ENCODE measurements around the gene PROS1. TPM values are rescaled to one million over a fixed set of nuclear protein-coding genes. Genes with fewer than 3 reads are reported as not detected.
"Not testable (repeated sequence)": the region's sequence is repeated elsewhere in the genome, so short reads cannot be mapped to it uniquely, and the experiment has no call there.

Gene PROS1
- polyA plus RNA-seq, 1 donor (not counting 4 experiments of a cell fraction or from before 2014, with no cell fraction given) = 3.8 TPM

GRCh38 chr3:93904568-93904967 lies 69.1 kb downstream of the PROS1 start:
- no peak overlapping the region for H3K4me3 ChIP-seq (ENCODE audit: control insufficient read depth in 2 of 3, extremely low read depth in 1 of 3, insufficient read depth in 2 of 3, low read depth in 1 of 3, low read length in 3 of 3)
- H3K27me3 ChIP-seq (ENCODE audit: control insufficient read depth, extremely low read depth, insufficient read depth, low read length) = no peaks in the 10 kb centered on the region
- H3K4me2 ChIP-seq (ENCODE audit: control insufficient read depth, extremely low read depth, insufficient read depth, low read depth, low read length) = peak overlapping the region; percentile 20
- FAIRE-seq (peak; percentile 57), DNase-seq (ENCODE audit: low read depth, low spot score) (no peak)
- H3K27ac ChIP-seq (ENCODE audit: control insufficient read depth, insufficient read depth, low read length) = peak overlapping the region; percentile 66
- H3K79me2 ChIP-seq (ENCODE audit: control insufficient read depth, insufficient read depth, low read length) = no peaks in the 10 kb centered on the region
- no peaks in the 10 kb centered on the region for H3K9me1 ChIP-seq (ENCODE audit: control insufficient read depth, extremely low read depth, insufficient read depth, low read length)
- H3K36me3 ChIP-seq (ENCODE audit: control insufficient read depth in 2 of 2, extremely low read depth in 1 of 2, insufficient read depth in 2 of 2, low read length in 2 of 2) = no peaks in the 10 kb centered on the region
- dilution Hi-C loops (cut with MboI; ENCODE audit: extremely low pct_ligation_motif_present, low sequenced_read_pairs) = no loop called here
- no peak overlapping the region for H3K9ac ChIP-seq (ENCODE audit: control insufficient read depth, extremely low read depth, insufficient read depth, low read length)
- H3K4me1 ChIP-seq (ENCODE audit: control insufficient read depth, extremely low read depth, insufficient read depth, low read length) = no peaks in the 10 kb centered on the region
- peak overlapping the region; percentile 69 for H2AFZ ChIP-seq (ENCODE audit: control insufficient read depth, low read length)
- no peaks in the 10 kb centered on the region for H4K20me1 ChIP-seq (ENCODE audit: control insufficient read depth, extremely low read depth, insufficient read depth, low read length)
- TF ChIP-seq CTCF (optimal IDR thresholded peaks at IDR 0.05 in 1 of 3, IDR thresholded peaks at IDR 0.05 in 1 of 3, conservative IDR thresholded peaks at IDR 0.05 in 1 of 3; ENCODE audit: extremely low read depth in 1 of 3, insufficient read depth in 2 of 3, low read length in 3 of 3) (no peak), EZH2 (IDR thresholded peaks at IDR 0.05; ENCODE audit: low read length) (no peak)
- peaks cover 7% of the 10 kb centered on the region for H3K9me3 ChIP-seq (ENCODE audit: control insufficient read depth, low read depth, low read length)

- Histone ChIP-seq H3K4me3 (ENCODE audit: control insufficient read depth in 2 of 3, extremely low read depth in 1 of 3, insufficient read depth in 2 of 3, low read depth in 1 of 3, low read length in 3 of 3) (peak overlapping the region in 1 of 3 experiments; percentile 29), H3K4me2 (ENCODE audit: control insufficient read depth, extremely low read depth, insufficient read depth, low read depth, low read length) (peak overlapping the region; percentile 54), H2AFZ (ENCODE audit: control insufficient read depth, low read length) (peak overlapping the region; percentile 73), H3K27ac (ENCODE audit: control insufficient read depth, insufficient read depth, low read length) (peak overlapping the region; percentile 54)
- H3K79me2 ChIP-seq (ENCODE audit: control insufficient read depth, insufficient read depth, low read length); H4K20me1 ChIP-seq (ENCODE audit: control insufficient read depth, extremely low read depth, insufficient read depth, low read length); H3K9ac ChIP-seq (ENCODE audit: control insufficient read depth, extremely low read depth, insufficient read depth, low read length); H3K9me1 ChIP-seq (ENCODE audit: control insufficient read depth, extremely low read depth, insufficient read depth, low read length); dilution Hi-C loops (cut with MboI; ENCODE audit: extremely low pct_ligation_motif_present, low sequenced_read_pairs); H3K36me3 ChIP-seq (ENCODE audit: control insufficient read depth in 2 of 2, extremely low read depth in 1 of 2, insufficient read depth in 2 of 2, low read length in 2 of 2); H3K9me3 ChIP-seq (ENCODE audit: control insufficient read depth, low read depth, low read length); H3K4me1 ChIP-seq (ENCODE audit: control insufficient read depth, extremely low read depth, insufficient read depth, low read length); H3K27me3 ChIP-seq (ENCODE audit: control insufficient read depth, extremely low read depth, insufficient read depth, low read length): not testable (repeated sequence)
- DNase-seq (ENCODE audit: low read depth, low spot score) = peak; percentile 46
- FAIRE-seq = peak; percentile 94
These were observed 95.3 kb downstream of the PROS1 start for GRCh38 chr3:93878250-93879017.

GRCh38 chr3:93877427-93877826 lies 96.3 kb downstream of the PROS1 start:
- H3K4me2 ChIP-seq (ENCODE audit: control insufficient read depth, extremely low read depth, insufficient read depth, low read depth, low read length) = peak overlapping the region; percentile 6
- H3K27me3 ChIP-seq (ENCODE audit: control insufficient read depth, extremely low read depth, insufficient read depth, low read length); H3K36me3 ChIP-seq (ENCODE audit: control insufficient read depth in 2 of 2, extremely low read depth in 1 of 2, insufficient read depth in 2 of 2, low read length in 2 of 2); H3K79me2 ChIP-seq (ENCODE audit: control insufficient read depth, insufficient read depth, low read length); dilution Hi-C loops (cut with MboI; ENCODE audit: extremely low pct_ligation_motif_present, low sequenced_read_pairs); H3K4me3 ChIP-seq (ENCODE audit: control insufficient read depth in 2 of 3, extremely low read depth in 1 of 3, insufficient read depth in 2 of 3, low read depth in 1 of 3, low read length in 3 of 3); H3K27ac ChIP-seq (ENCODE audit: control insufficient read depth, insufficient read depth, low read length); H3K9me3 ChIP-seq (ENCODE audit: control insufficient read depth, low read depth, low read length); H3K4me1 ChIP-seq (ENCODE audit: control insufficient read depth, extremely low read depth, insufficient read depth, low read length); H2AFZ ChIP-seq (ENCODE audit: control insufficient read depth, low read length); DNase-seq (ENCODE audit: low read depth, low spot score); H3K9ac ChIP-seq (ENCODE audit: control insufficient read depth, extremely low read depth, insufficient read depth, low read length); H4K20me1 ChIP-seq (ENCODE audit: control insufficient read depth, extremely low read depth, insufficient read depth, low read length); H3K9me1 ChIP-seq (ENCODE audit: control insufficient read depth, extremely low read depth, insufficient read depth, low read length): not testable (repeated sequence)
- peak; percentile 20 for FAIRE-seq

GRCh38 chr3:93873412-93873811 lies 100.3 kb downstream of the PROS1 start:
- H2AFZ ChIP-seq (ENCODE audit: control insufficient read depth, low read length); H3K27me3 ChIP-seq (ENCODE audit: control insufficient read depth, extremely low read depth, insufficient read depth, low read length); DNase-seq (ENCODE audit: low read depth, low spot score); H3K4me3 ChIP-seq (ENCODE audit: control insufficient read depth in 2 of 3, extremely low read depth in 1 of 3, insufficient read depth in 2 of 3, low read depth in 1 of 3, low read length in 3 of 3); FAIRE-seq; H3K4me2 ChIP-seq (ENCODE audit: control insufficient read depth, extremely low read depth, insufficient read depth, low read depth, low read length); H3K79me2 ChIP-seq (ENCODE audit: control insufficient read depth, insufficient read depth, low read length); dilution Hi-C loops (cut with MboI; ENCODE audit: extremely low pct_ligation_motif_present, low sequenced_read_pairs); H3K9me1 ChIP-seq (ENCODE audit: control insufficient read depth, extremely low read depth, insufficient read depth, low read length); H4K20me1 ChIP-seq (ENCODE audit: control insufficient read depth, extremely low read depth, insufficient read depth, low read length); H3K4me1 ChIP-seq (ENCODE audit: control insufficient read depth, extremely low read depth, insufficient read depth, low read length); H3K36me3 ChIP-seq (ENCODE audit: control insufficient read depth in 2 of 2, extremely low read depth in 1 of 2, insufficient read depth in 2 of 2, low read length in 2 of 2); H3K9me3 ChIP-seq (ENCODE audit: control insufficient read depth, low read depth, low read length); H3K27ac ChIP-seq (ENCODE audit: control insufficient read depth, insufficient read depth, low read length); H3K9ac ChIP-seq (ENCODE audit: control insufficient read depth, extremely low read depth, insufficient read depth, low read length): not testable (repeated sequence)
